ENCODE measurements around the gene DNAJC5. TPM values are rescaled to one million over a fixed set of nuclear protein-coding genes. Genes with fewer than 3 reads are reported as not detected.

DNAJC5 gene
- total and polyA plus RNA-seq, 4 donors = 25.1 to 64.5 (median 37.3) TPM

- H3K9ac ChIP-seq (ENCODE audit: insufficient read depth in 1 of 2, low read length in 2 of 2) = no peak overlapping the region
- peaks cover 6 to 63% (median 30%) of the 10 kb centered on the region in 4 donors for H3K36me3 ChIP-seq (ENCODE audit: control insufficient read depth in 4 of 4, insufficient read depth in 4 of 4, low read length in 4 of 4)
- no peaks in the 10 kb centered on the region for H3K9me3 ChIP-seq (ENCODE audit: control insufficient read depth in 4 of 4, insufficient read depth in 3 of 4, low read length in 3 of 4)
- ATAC-seq (ENCODE audit: insufficient read depth, low FRiP score) (no peak), DNase-seq (no peak)
- no peak overlapping the region for H3K4me3 ChIP-seq
- no peaks in the 10 kb centered on the region for H3K27me3 ChIP-seq (ENCODE audit: control insufficient read depth in 3 of 3, insufficient read depth in 3 of 3, low read length in 2 of 3)
- TF ChIP-seq CTCF (IDR thresholded peaks at IDR 0.05; ENCODE audit: control extremely low read depth, extremely low read depth) = no peak
- H3K4me1 ChIP-seq (ENCODE audit: control insufficient read depth in 5 of 5, insufficient read depth in 5 of 5, low read length in 5 of 5) = no peaks in the 10 kb centered on the region
- 93 to 96% methylated on average over 5 of the region's 5 CpGs for WGBS, 2 donors
- H3K27ac ChIP-seq (ENCODE audit: low read depth in 1 of 2, low read length in 1 of 2) = no peak overlapping the region
These were observed 38.7 kb downstream of the DNAJC5 start for GRCh38 chr20:63933646-63934045.

- Histone ChIP-seq H3K36me3 (ENCODE audit: control insufficient read depth in 4 of 4, insufficient read depth in 4 of 4, low read length in 4 of 4) (peaks cover 5 to 64% (median 29%) of the 10 kb centered on the region in 4 donors), H3K4me1 (ENCODE audit: control insufficient read depth in 5 of 5, insufficient read depth in 5 of 5, low read length in 5 of 5) (no peaks in the 10 kb centered on the region), H3K27me3 (ENCODE audit: control insufficient read depth in 3 of 3, insufficient read depth in 3 of 3, low read length in 2 of 3) (no peaks in the 10 kb centered on the region), H3K4me3 (no peak overlapping the region), H3K27ac (ENCODE audit: low read depth in 1 of 2, low read length in 1 of 2) (no peak overlapping the region), H3K9ac (ENCODE audit: insufficient read depth in 1 of 2, low read length in 2 of 2) (no peak overlapping the region), H3K9me3 (ENCODE audit: control insufficient read depth in 4 of 4, insufficient read depth in 3 of 4, low read length in 3 of 4) (no peaks in the 10 kb centered on the region)
- WGBS, 2 donors = 80 to 83% methylated on average over 37 of the region's 37 CpGs
- DNase-seq (no peak), ATAC-seq (ENCODE audit: insufficient read depth, low FRiP score) (no peak)
- no peak for TF ChIP-seq CTCF (IDR thresholded peaks at IDR 0.05; ENCODE audit: control extremely low read depth, extremely low read depth)
These were observed 39.5 kb downstream of the DNAJC5 start for GRCh38 chr20:63934271-63935068.

- no peaks in the 10 kb centered on the region for H3K27me3 ChIP-seq (ENCODE audit: control insufficient read depth in 3 of 3, insufficient read depth in 3 of 3, low read length in 2 of 3)
- no peak overlapping the region for H3K9ac ChIP-seq (ENCODE audit: insufficient read depth in 1 of 2, low read length in 2 of 2)
- H3K4me1 ChIP-seq (ENCODE audit: control insufficient read depth in 5 of 5, insufficient read depth in 5 of 5, low read length in 5 of 5) = no peaks in the 10 kb centered on the region
- H3K4me3 ChIP-seq = no peak overlapping the region
- TF ChIP-seq CTCF (IDR thresholded peaks at IDR 0.05; ENCODE audit: control extremely low read depth, extremely low read depth) = no peak
- H3K27ac ChIP-seq (ENCODE audit: low read depth in 1 of 2, low read length in 1 of 2) = no peak overlapping the region
- H3K9me3 ChIP-seq (ENCODE audit: control insufficient read depth in 4 of 4, insufficient read depth in 3 of 4, low read length in 3 of 4) = no peaks in the 10 kb centered on the region
- peaks cover 6 to 64% (median 24%) of the 10 kb centered on the region in 4 donors for H3K36me3 ChIP-seq (ENCODE audit: control insufficient read depth in 4 of 4, insufficient read depth in 4 of 4, low read length in 4 of 4)
- DNase-seq (no peak), ATAC-seq (ENCODE audit: insufficient read depth, low FRiP score) (no peak)
- 91 to 96% methylated on average over 9 of the region's 9 CpGs for WGBS, 2 donors
These were observed 40.5 kb downstream of the DNAJC5 start for GRCh38 chr20:63935447-63935846.
